HepG2 (cell line): ENCODE data around the gene PCDHGB7. TPM values are rescaled to one million over a fixed set of nuclear protein-coding genes. Genes with fewer than 3 reads are reported as not detected.

Experiments
- ATAC-seq: fragments of 200-7000 bp; cut with Tn5 transposase; 3 replicates; pipeline ENCODE4 v1.9.1; 2020; ENCODE audit warnings: mild to moderate bottlenecking, moderate library complexity
- BruUV-seq: library from RNA; stranded (reverse); fragments of 400-500 nt; replicated peaks from 2 replicates; lab custom pipeline; 2021; lab: Mats Ljungman, UMichigan
- CTCF ChIA-PET: fragments of 300-600 bp; formaldehyde crosslinking; extraction: SDS; loops from one replicate; lab custom pipeline; 2021; ENCODE audit warnings: low total read pairs, inconsistent platforms, low intra/inter-chr PET ratio; lab: Yijun Ruan, JAX
- POLR2A ChIA-PET: fragments of 350-600 bp; sonication (Branson Sonifier 250); formaldehyde crosslinking; loops from one replicate; lab custom pipeline; 2020; ENCODE audit warnings: antibody characterized with exemption, inconsistent platforms; lab: Yijun Ruan, JAX
- DNase-seq: peaks from one replicate; pipeline ENCODE4 v3.0.0-alpha.2; 2015; ENCODE audit warnings: low spot score
- FAIRE-seq: peaks from 3 replicates; lab custom pipeline; 2011; peaks lifted over from hg19 to GRCh38; lab: Jason Lieb, UNC
- H2AFZ ChIP-seq: one replicate; pipeline ENCODE4 v1.6.1; 2011; ENCODE audit warnings: low read length, inconsistent platforms
- H3K27ac ChIP-seq: fragments of 300-600 bp; 3 replicates; pipeline ENCODE4 v1.8.0; 2011; ENCODE audit warnings: mixed run types, mild to moderate bottlenecking, mixed read lengths, low read length, inconsistent platforms; ENCODE audit not compliant: insufficient read depth; ENCODE audit errors: extremely low read length
- H3K27me3 ChIP-seq, 2 experiments: fragments of 200-600 bp in 1 of 2; 2 replicates in 1 of 2; 3 replicates in 1 of 2; pipeline versions ENCODE4 v1.6.0 to v1.8.0; 2011; ENCODE audit warnings: low read length in 2 of 2, mild to moderate bottlenecking in 2 of 2, moderate library complexity in 2 of 2, inconsistent platforms in 1 of 2; ENCODE audit not compliant: insufficient read depth in 2 of 2, control insufficient read depth in 1 of 2
- H3K36me3 ChIP-seq, 2 experiments: fragments of 200-600 bp in 1 of 2; replicated peaks in 1 of 2; 2 replicates in 1 of 2; 3 replicates in 1 of 2; pipeline versions ENCODE4 v1.5.1 to v1.8.0; 2011; ENCODE audit warnings: low read length in 2 of 2, inconsistent platforms in 1 of 2; ENCODE audit not compliant: insufficient read depth in 2 of 2, control insufficient read depth in 1 of 2
- H3K4me1 ChIP-seq: 2 replicates; pipeline ENCODE4 v1.5.1; 2012; ENCODE audit warnings: low read length, inconsistent platforms; ENCODE audit not compliant: insufficient read depth
- H3K4me2 ChIP-seq: 2 replicates; pipeline ENCODE4 v1.6.0; 2011; ENCODE audit warnings: low read depth, low read length, inconsistent platforms
- H3K4me3 ChIP-seq, 3 experiments: fragments of 200-600 bp in 1 of 3; sonication (generic), shearing (Covaris generic) in 1 of 3; replicated peaks in 1 of 3; 2 replicates each; pipeline ENCODE4 v1.5.1; 2011 to 2016; ENCODE audit warnings: low read length in 3 of 3, inconsistent platforms in 2 of 3, low read depth in 2 of 3, mild to moderate bottlenecking in 2 of 3, control low read depth in 1 of 3, mixed read lengths in 1 of 3; ENCODE audit not compliant: insufficient read depth in 1 of 3
- H3K79me2 ChIP-seq: one replicate; pipeline ENCODE4 v1.6.1; 2011; ENCODE audit warnings: low read length, inconsistent platforms; ENCODE audit not compliant: insufficient read depth
- H3K9ac ChIP-seq: 2 replicates; pipeline ENCODE4 v1.6.0; 2011; ENCODE audit warnings: mild to moderate bottlenecking, low read depth, low read length, inconsistent platforms; ENCODE audit not compliant: insufficient read depth
- H3K9me3 ChIP-seq: 2 replicates; pipeline ENCODE4 v1.5.1; 2012; ENCODE audit warnings: mild to moderate bottlenecking, low read length
- H4K20me1 ChIP-seq: 2 replicates; pipeline ENCODE4 v1.6.0; 2011; ENCODE audit warnings: inconsistent platforms, mild to moderate bottlenecking, low read length, moderate library complexity; ENCODE audit not compliant: insufficient read depth
- ARNT ChIP-seq: fragments of 450-650 bp; IDR thresholded peaks from 2 replicates; pipeline ENCODE4 v1.6.1; 2017
- ATAD3A ChIP-seq: sonication (generic); formaldehyde crosslinking; IDR thresholded peaks from 2 replicates; pipeline ENCODE4 v1.4.0; 2020; ENCODE audit warnings: missing genetic modification reagents
- MAFG ChIP-seq: sonication (generic); formaldehyde crosslinking; IDR thresholded peaks from 2 replicates; pipeline ENCODE4 v1.5.1; 2020; ENCODE audit warnings: mild to moderate bottlenecking, missing genetic modification reagents
- MTERF4 ChIP-seq: sonication (generic); formaldehyde crosslinking; IDR thresholded peaks from 2 replicates; pipeline ENCODE4 v1.8.0; 2023; ENCODE audit warnings: mild to moderate bottlenecking, missing genetic modification reagents
- MXD4 ChIP-seq: IDR thresholded peaks from 2 replicates; pipeline ENCODE4 v1.6.1; 2016; ENCODE audit warnings: mild to moderate bottlenecking, missing biosample characterization, missing genetic modification reagents
- RARG ChIP-seq: sonication (generic); formaldehyde crosslinking; IDR thresholded peaks from 2 replicates; pipeline ENCODE4 v1.4.0; 2020; ENCODE audit warnings: low read depth, mild to moderate bottlenecking, missing genetic modification reagents
- SKI ChIP-seq: fragments of 450-650 bp; IDR thresholded peaks from one replicate; pipeline ENCODE4 v1.6.1; 2018; ENCODE audit warnings: mild to moderate bottlenecking; ENCODE audit not compliant: partially characterized antibody
- SMYD3 ChIP-seq: sonication (generic); formaldehyde crosslinking; IDR thresholded peaks from 2 replicates; pipeline ENCODE4 v1.8.1; 2023; ENCODE audit warnings: mild to moderate bottlenecking, missing genetic modification reagents
- TCF7L2 ChIP-seq: IDR thresholded peaks from 2 replicates; pipeline ENCODE4 v1.6.1; 2011; ENCODE audit warnings: mild to moderate bottlenecking, low read depth, low read length, moderate library complexity
- ZKSCAN8 ChIP-seq: IDR thresholded peaks from 2 replicates; pipeline ENCODE4 v1.6.1; 2016; ENCODE audit warnings: borderline replicate concordance, missing genetic modification reagents, missing compliant biosample characterization
- ZNF17 ChIP-seq: sonication (generic); formaldehyde crosslinking; IDR thresholded peaks from 2 replicates; pipeline ENCODE4 v1.5.0; 2020; ENCODE audit warnings: mild to moderate bottlenecking, missing genetic modification reagents
- WGBS: methylation state at CpG from one replicate; pipeline ENCODE4 v1.1.6; 2017; ENCODE audit warnings: low lambda C conversion rate; 5-methylcytosine and 5-hydroxymethylcytosine counted together
- in situ Hi-C: cut with HindIII; loops from 2 replicates; pipeline ENCODE4 v1.10.0; 2017; ENCODE audit warnings: low pct_unique_long_range_greater_than_20kb; ENCODE audit not compliant: extremely low pct_ligation_motif_present
- intact Hi-C: fragments of 100-400 bp; cut with micrococcal nuclease; formaldehyde crosslinking; loops from one replicate; pipeline ENCODE4 v1.10.0; 2022; ENCODE audit not compliant: unreplicated experiment
- polyA plus RNA-seq, 8 experiments: library from polyadenylated mRNA; depleted of rRNA in 3 of 8; stranded (reverse) in 7 of 8; unstranded in 1 of 8; fragments of >200 nt; fragmentation: Illumina TruSeq in 4 of 8; extraction: Trizol in 4 of 8; gene quantifications; 2 replicates each; pipeline versions ENCODE4 v1.2.1 to v1.2.3, GENCODE V29; 2011 to 2016; ENCODE audit warnings: low read depth in 4 of 8, missing spikeins in 1 of 8, mixed read lengths in 1 of 8; ENCODE audit not compliant: insufficient read depth in 1 of 8
- total RNA-seq, 5 experiments: library from RNA; depleted of rRNA; stranded (reverse); fragments of >200 nt; fragmentation: Illumina TruSeq; extraction: Trizol; gene quantifications; 2 replicates each; pipeline ENCODE4 v1.2.3, GENCODE V29; 2016; ENCODE audit warnings: low read depth in 1 of 5

PCDHGB7 gene
- total and polyA plus RNA-seq, 2 of the 13 experiments (the other 11 are each of a cell fraction or from before 2014, with no cell fraction given), result 0.08 to 0.18 TPM

GRCh38 chr5:141441571-141442170 is 24.2 kb downstream of the PCDHGB7 start:
- DNase-seq, result no peak
- no peak overlapping the region for H3K4me2 ChIP-seq
- no peaks in the 10 kb centered on the region for H3K4me1 ChIP-seq
- H3K27me3 ChIP-seq, result no peaks in the 10 kb centered on the region
- ATAC-seq, result no peak
- H3K4me3 ChIP-seq, result no peak overlapping the region
- H3K79me2 ChIP-seq, result no peaks in the 10 kb centered on the region
- 93% methylated on average over 19 of the region's 50 CpGs for WGBS
- H4K20me1 ChIP-seq, result no peaks in the 10 kb centered on the region
- H3K9ac ChIP-seq, result no peak overlapping the region
- no peaks in the 10 kb centered on the region for H3K9me3 ChIP-seq
- no peak for FAIRE-seq
- H3K36me3 ChIP-seq, result no peaks in the 10 kb centered on the region
- no peak overlapping the region for H2AFZ ChIP-seq
- no TSS peak for BruUV-seq
- in situ Hi-C loops (no loop called here), intact Hi-C loops (no loop called here)
- POLR2A ChIA-PET, result no interaction called here
- no peak for TF ChIP-seq MXD4
- TF ChIP-seq MTERF4 (CRISPR knock-in tag), result no peak
- no peak for TF ChIP-seq ATAD3A (CRISPR knock-in tag)
- CTCF ChIA-PET, result no interaction called here
- no peak overlapping the region for H3K27ac ChIP-seq

- H3K4me3 ChIP-seq, result no peak overlapping the region
- TF ChIP-seq SKI (no peak), ARNT (no peak), ZKSCAN8 (CRISPR knock-in tag) (no peak), ZNF17 (CRISPR knock-in tag) (no peak), RARG (no peak), MAFG (CRISPR knock-in tag) (no peak), TCF7L2 (no peak), SMYD3 (CRISPR knock-in tag) (no peak)
- H3K4me1 ChIP-seq, result no peaks in the 10 kb centered on the region
- in situ Hi-C loops (no loop called here), intact Hi-C loops (no loop called here)
- CTCF ChIA-PET, result no interaction called here
- no peaks in the 10 kb centered on the region for H3K36me3 ChIP-seq
- BruUV-seq, result no TSS peak
- POLR2A ChIA-PET, result no interaction called here
- FAIRE-seq, result no peak
- WGBS, result 61% methylated on average over 3 of the region's 3 CpGs
- DNase-seq, result no peak
- no peak overlapping the region for H3K4me2 ChIP-seq
- no peaks in the 10 kb centered on the region for H4K20me1 ChIP-seq
- no peak overlapping the region for H2AFZ ChIP-seq
- ATAC-seq, result no peak
- H3K9me3 ChIP-seq, result no peaks in the 10 kb centered on the region
- no peaks in the 10 kb centered on the region; a peak in 1 of 5 replicates for H3K27me3 ChIP-seq
- H3K27ac ChIP-seq, result no peak overlapping the region
- H3K9ac ChIP-seq, result no peak overlapping the region
- no peaks in the 10 kb centered on the region for H3K79me2 ChIP-seq
Measured at GRCh38 chr5:141465351-141465750, 47.9 kb downstream of the PCDHGB7 start.

Other genes with a start within 250 kb of the PCDHGB7 start
Only the 30 nearest of the 37 such genes appear.
- gene PCDHB11, start 218.1 kb upstream of the PCDHGB7 start, total RNA-seq (2016; rRNA removed; fragmentation: Illumina TruSeq; extraction: Trizol), result 0.07 TPM in 1 of 2 replicates, not detected in the other
- not detected in 2 replicates for gene PCDHB11, start 218.1 kb upstream of the PCDHGB7 start, polyA plus RNA-seq (2011; rRNA removed)
- gene PCDHB12, start 209.0 kb upstream of the PCDHGB7 start, total RNA-seq (2016; rRNA removed; fragmentation: Illumina TruSeq; extraction: Trizol), result 0.04 TPM in 1 of 2 replicates, not detected in the other
- gene PCDHB12, start 209.0 kb upstream of the PCDHGB7 start, polyA plus RNA-seq (2011; rRNA removed), result 0.03 TPM in 2 replicates
- gene PCDHB13, start 203.8 kb upstream of the PCDHGB7 start, total RNA-seq (2016; rRNA removed; fragmentation: Illumina TruSeq; extraction: Trizol), result 0.52 and 0.80 TPM in 2 replicates
- 0.57 and 0.63 TPM in 2 replicates for gene PCDHB13, start 203.8 kb upstream of the PCDHGB7 start, polyA plus RNA-seq (2011; rRNA removed)
- gene PCDHB14, start 194.3 kb upstream of the PCDHGB7 start, total RNA-seq (2016; rRNA removed; fragmentation: Illumina TruSeq; extraction: Trizol), result 0.32 and 0.40 TPM in 2 replicates
- gene PCDHB14, start 194.3 kb upstream of the PCDHGB7 start, polyA plus RNA-seq (2011; rRNA removed), result 0.37 and 0.73 TPM in 2 replicates
- gene PCDHB15, start 172.3 kb upstream of the PCDHGB7 start, total RNA-seq (2016; rRNA removed; fragmentation: Illumina TruSeq; extraction: Trizol), result 0.22 and 0.27 TPM in 2 replicates
- 0.26 and 0.48 TPM in 2 replicates for gene PCDHB15, start 172.3 kb upstream of the PCDHGB7 start, polyA plus RNA-seq (2011; rRNA removed)
- gene SLC25A2, start 113.6 kb upstream of the PCDHGB7 start, total RNA-seq (2016; rRNA removed; fragmentation: Illumina TruSeq; extraction: Trizol), result 0.13 TPM in 1 of 2 replicates, not detected in the other
- not detected in 2 replicates for gene SLC25A2, start 113.6 kb upstream of the PCDHGB7 start, polyA plus RNA-seq (2011; rRNA removed)
- 61.5 and 96.6 TPM in 2 replicates for gene TAF7, start 96.9 kb upstream of the PCDHGB7 start, total RNA-seq (2016; rRNA removed; fragmentation: Illumina TruSeq; extraction: Trizol)
- 36.5 and 41.6 TPM in 2 replicates for gene TAF7, start 96.9 kb upstream of the PCDHGB7 start, polyA plus RNA-seq (2011; rRNA removed)
- 0.04 and 0.31 TPM in 2 replicates for gene PCDHGA1, start 87.2 kb upstream of the PCDHGB7 start, total RNA-seq (2016; rRNA removed; fragmentation: Illumina TruSeq; extraction: Trizol)
- gene PCDHGA1, start 87.2 kb upstream of the PCDHGB7 start, polyA plus RNA-seq (2011; rRNA removed), result 0.40 TPM in 2 replicates
- 0.04 TPM in 1 of 2 replicates, not detected in the other for gene PCDHGA2, start 78.9 kb upstream of the PCDHGB7 start, total RNA-seq (2016; rRNA removed; fragmentation: Illumina TruSeq; extraction: Trizol)
- gene PCDHGA2, start 78.9 kb upstream of the PCDHGB7 start, polyA plus RNA-seq (2011; rRNA removed), result 0.09 and 0.11 TPM in 2 replicates
- not detected in 2 replicates for gene PCDHGA3, start 73.8 kb upstream of the PCDHGB7 start, total RNA-seq (2016; rRNA removed; fragmentation: Illumina TruSeq; extraction: Trizol)
- 0.03 and 0.05 TPM in 2 replicates for gene PCDHGA3, start 73.8 kb upstream of the PCDHGB7 start, polyA plus RNA-seq (2011; rRNA removed)
- gene PCDHGB1, start 67.6 kb upstream of the PCDHGB7 start, total RNA-seq (2016; rRNA removed; fragmentation: Illumina TruSeq; extraction: Trizol), result 0.95 and 2.6 TPM in 2 replicates
- 0.95 and 1.0 TPM in 2 replicates for gene PCDHGB1, start 67.6 kb upstream of the PCDHGB7 start, polyA plus RNA-seq (2011; rRNA removed)
- 0.15 and 0.58 TPM in 2 replicates for gene PCDHGA4, start 62.7 kb upstream of the PCDHGB7 start, total RNA-seq (2016; rRNA removed; fragmentation: Illumina TruSeq; extraction: Trizol)
- 0.39 and 0.49 TPM in 2 replicates for gene PCDHGA4, start 62.7 kb upstream of the PCDHGB7 start, polyA plus RNA-seq (2011; rRNA removed)
- 0.64 and 0.77 TPM in 2 replicates for gene PCDHGB2, start 57.7 kb upstream of the PCDHGB7 start, total RNA-seq (2016; rRNA removed; fragmentation: Illumina TruSeq; extraction: Trizol)
- gene PCDHGB2, start 57.7 kb upstream of the PCDHGB7 start, polyA plus RNA-seq (2011; rRNA removed), result 0.80 and 0.82 TPM in 2 replicates
- gene PCDHGA5, start 53.5 kb upstream of the PCDHGB7 start, total RNA-seq (2016; rRNA removed; fragmentation: Illumina TruSeq; extraction: Trizol), result 0.11 and 0.27 TPM in 2 replicates
- gene PCDHGA5, start 53.5 kb upstream of the PCDHGB7 start, polyA plus RNA-seq (2011; rRNA removed), result 0.32 and 0.40 TPM in 2 replicates
- gene PCDHGB3, start 47.4 kb upstream of the PCDHGB7 start, total RNA-seq (2016; rRNA removed; fragmentation: Illumina TruSeq; extraction: Trizol), result 0.13 and 0.40 TPM in 2 replicates
- 0.44 and 0.67 TPM in 2 replicates for gene PCDHGB3, start 47.4 kb upstream of the PCDHGB7 start, polyA plus RNA-seq (2011; rRNA removed)
- gene PCDHGA6, start 43.8 kb upstream of the PCDHGB7 start, total RNA-seq (2016; rRNA removed; fragmentation: Illumina TruSeq; extraction: Trizol), result 0.13 and 0.33 TPM in 2 replicates
- 0.51 and 0.54 TPM in 2 replicates for gene PCDHGA6, start 43.8 kb upstream of the PCDHGB7 start, polyA plus RNA-seq (2011; rRNA removed)
- 0.17 and 0.31 TPM in 2 replicates for gene PCDHGA7, start 34.9 kb upstream of the PCDHGB7 start, total RNA-seq (2016; rRNA removed; fragmentation: Illumina TruSeq; extraction: Trizol)
- gene PCDHGA7, start 34.9 kb upstream of the PCDHGB7 start, polyA plus RNA-seq (2011; rRNA removed), result 0.11 and 0.13 TPM in 2 replicates
- gene PCDHGB4, start 30.0 kb upstream of the PCDHGB7 start, total RNA-seq (2016; rRNA removed; fragmentation: Illumina TruSeq; extraction: Trizol), result 1.7 and 3.3 TPM in 2 replicates
- 1.7 and 2.1 TPM in 2 replicates for gene PCDHGB4, start 30.0 kb upstream of the PCDHGB7 start, polyA plus RNA-seq (2011; rRNA removed)
- 0.08 and 0.29 TPM in 2 replicates for gene PCDHGA8, start 25.0 kb upstream of the PCDHGB7 start, total RNA-seq (2016; rRNA removed; fragmentation: Illumina TruSeq; extraction: Trizol)
- gene PCDHGA8, start 25.0 kb upstream of the PCDHGB7 start, polyA plus RNA-seq (2011; rRNA removed), result 0.04 and 0.05 TPM in 2 replicates
- gene PCDHGB5, start 19.7 kb upstream of the PCDHGB7 start, total RNA-seq (2016; rRNA removed; fragmentation: Illumina TruSeq; extraction: Trizol), result 0.44 TPM in 1 of 2 replicates, not detected in the other
- 0.08 and 0.13 TPM in 2 replicates for gene PCDHGB5, start 19.7 kb upstream of the PCDHGB7 start, polyA plus RNA-seq (2011; rRNA removed)
- 0.38 TPM in 1 of 2 replicates, not detected in the other for gene PCDHGA9, start 14.9 kb upstream of the PCDHGB7 start, total RNA-seq (2016; rRNA removed; fragmentation: Illumina TruSeq; extraction: Trizol)
- 0.04 and 0.09 TPM in 2 replicates for gene PCDHGA9, start 14.9 kb upstream of the PCDHGB7 start, polyA plus RNA-seq (2011; rRNA removed)
- gene PCDHGB6, start 9.7 kb upstream of the PCDHGB7 start, total RNA-seq (2016; rRNA removed; fragmentation: Illumina TruSeq; extraction: Trizol), result 0.20 TPM in 1 of 2 replicates, not detected in the other
- 0.01 and 0.12 TPM in 2 replicates for gene PCDHGB6, start 9.7 kb upstream of the PCDHGB7 start, polyA plus RNA-seq (2011; rRNA removed)
- gene PCDHGA10, start 4.7 kb upstream of the PCDHGB7 start, total RNA-seq (2016; rRNA removed; fragmentation: Illumina TruSeq; extraction: Trizol), result 0.06 and 0.18 TPM in 2 replicates
- gene PCDHGA10, start 4.7 kb upstream of the PCDHGB7 start, polyA plus RNA-seq (2011; rRNA removed), result 0.04 TPM in 2 replicates
- 0.24 TPM in 1 of 2 replicates, not detected in the other for gene PCDHGA11, start 3.4 kb downstream of the PCDHGB7 start, total RNA-seq (2016; rRNA removed; fragmentation: Illumina TruSeq; extraction: Trizol)
- gene PCDHGA11, start 3.4 kb downstream of the PCDHGB7 start, polyA plus RNA-seq (2011; rRNA removed), result 0.04 and 0.05 TPM in 2 replicates
- 0.13 TPM in 1 of 2 replicates, not detected in the other for gene PCDHGA12, start 12.8 kb downstream of the PCDHGB7 start, total RNA-seq (2016; rRNA removed; fragmentation: Illumina TruSeq; extraction: Trizol)
- 0.03 and 0.07 TPM in 2 replicates for gene PCDHGA12, start 12.8 kb downstream of the PCDHGB7 start, polyA plus RNA-seq (2011; rRNA removed)
- gene PCDHGC3, start 58.3 kb downstream of the PCDHGB7 start, total RNA-seq (2016; rRNA removed; fragmentation: Illumina TruSeq; extraction: Trizol), result 0.20 and 0.21 TPM in 2 replicates
- 0.20 and 0.30 TPM in 2 replicates for gene PCDHGC3, start 58.3 kb downstream of the PCDHGB7 start, polyA plus RNA-seq (2011; rRNA removed)
- gene PCDHGC4, start 67.4 kb downstream of the PCDHGB7 start, total RNA-seq (2016; rRNA removed; fragmentation: Illumina TruSeq; extraction: Trizol), result 0.07 TPM in 1 of 2 replicates, not detected in the other
- gene PCDHGC4, start 67.4 kb downstream of the PCDHGB7 start, polyA plus RNA-seq (2011; rRNA removed), result 0.10 TPM in 1 of 2 replicates, not detected in the other
- gene PCDHGC5, start 71.4 kb downstream of the PCDHGB7 start, total RNA-seq (2016; rRNA removed; fragmentation: Illumina TruSeq; extraction: Trizol), result not detected in 2 replicates
- gene PCDHGC5, start 71.4 kb downstream of the PCDHGB7 start, polyA plus RNA-seq (2011; rRNA removed), result 0.03 TPM in 1 of 2 replicates, not detected in the other
- 28.5 and 33.9 TPM in 2 replicates for gene DIAPH1, start 201.3 kb downstream of the PCDHGB7 start, total RNA-seq (2016; rRNA removed; fragmentation: Illumina TruSeq; extraction: Trizol)
- 25.1 and 33.2 TPM in 2 replicates for gene DIAPH1, start 201.3 kb downstream of the PCDHGB7 start, polyA plus RNA-seq (2011; rRNA removed)
- 83.9 and 84.0 TPM in 2 replicates for gene HDAC3, start 219.2 kb downstream of the PCDHGB7 start, total RNA-seq (2016; rRNA removed; fragmentation: Illumina TruSeq; extraction: Trizol)
- 90.0 and 94.1 TPM in 2 replicates for gene HDAC3, start 219.2 kb downstream of the PCDHGB7 start, polyA plus RNA-seq (2011; rRNA removed)